Calu3 (cell line): ENCODE results near the gene TK2. TPM values are rescaled to one million over a fixed set of nuclear protein-coding genes. Genes with fewer than 3 reads are reported as not detected.

Experiments used
- BruUV-seq: library from RNA; stranded (reverse); fragments of 400-500 nt; replicated peaks from 2 replicates; lab custom pipeline; 2021; lab: Mats Ljungman, UMichigan
- CTCF ChIA-PET: fragments of 300-600 bp; sonication (Branson Sonifier 250); formaldehyde crosslinking; loops from one replicate; lab custom pipeline; 2022; ENCODE audit warnings: antibody characterized with exemption; lab: Charles Lee
- DNase-seq: peaks from one replicate; pipeline ENCODE4 v3.0.0; 2022
- H3K27ac Mint-ChIP-seq: one replicate; pipeline ENCODE4 v1.8.0; 2022; ENCODE audit warnings: mixed read lengths; ENCODE audit not compliant: unreplicated experiment
- H3K27me3 Mint-ChIP-seq: one replicate; pipeline ENCODE4 v1.8.0; 2022; ENCODE audit warnings: mixed read lengths; ENCODE audit not compliant: unreplicated experiment
- H3K36me3 Mint-ChIP-seq: one replicate; pipeline ENCODE4 v1.8.0; 2022; ENCODE audit warnings: mild to moderate bottlenecking, moderate library complexity, mixed read lengths; ENCODE audit not compliant: insufficient read depth, unreplicated experiment
- H3K4me1 Mint-ChIP-seq: one replicate; pipeline ENCODE4 v1.8.0; 2022; ENCODE audit warnings: mild to moderate bottlenecking, low read depth, mixed read lengths; ENCODE audit not compliant: unreplicated experiment
- H3K4me3 Mint-ChIP-seq: one replicate; pipeline ENCODE4 v1.8.0; 2022; ENCODE audit warnings: mild to moderate bottlenecking, low read depth, moderate library complexity, mixed read lengths; ENCODE audit not compliant: unreplicated experiment
- H3K9me3 Mint-ChIP-seq: one replicate; pipeline ENCODE4 v1.8.0; 2022; ENCODE audit warnings: low read depth, mixed read lengths; ENCODE audit not compliant: unreplicated experiment
- intact Hi-C: fragments of 100-400 bp; cut with micrococcal nuclease; formaldehyde crosslinking; loops from one replicate; pipeline ENCODE4 v1.10.0; 2022; ENCODE audit not compliant: unreplicated experiment
- total RNA-seq: library from RNA; stranded (reverse); gene quantifications from 2 replicates; pipeline ENCODE4 v1.2.3, GENCODE V29; 2022
- TF ChIP-seq, protein P1 (sequence below): fragments of 200-600 bp; IDR thresholded peaks from one replicate; pipeline ENCODE4 v1.8.0; 2022; ENCODE audit warnings: antibody characterized with exemption; ENCODE audit not compliant: unreplicated experiment

TK2 gene
- total RNA-seq, 1 experiment from 2014 or later: 53.2 TPM

DNA sequence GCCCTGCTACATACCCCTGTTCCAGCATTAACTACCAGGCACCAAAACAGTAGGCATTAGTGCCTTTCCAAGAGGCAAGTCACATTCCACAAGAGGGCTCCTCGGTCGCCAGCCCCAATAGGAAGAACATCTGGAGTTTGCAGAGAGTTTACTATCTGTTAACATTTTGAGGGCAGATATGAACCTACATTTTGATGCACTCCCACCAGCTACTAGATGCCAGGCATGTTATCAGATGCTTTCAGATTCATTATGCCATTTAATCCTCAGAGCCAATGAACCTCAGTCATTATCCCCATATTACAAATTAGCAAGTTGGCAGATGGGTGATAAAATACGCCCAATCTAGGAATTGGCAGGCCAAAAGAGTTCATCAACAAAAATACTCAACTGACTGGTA is 25.1 kb upstream of the TK2 start:
- no peak for DNase-seq
- no TSS peak for BruUV-seq
- no peaks in the 10 kb centered on the region for H3K27me3 Mint-ChIP-seq
- no peak overlapping the region for H3K4me3 Mint-ChIP-seq
- H3K27ac Mint-ChIP-seq: no peak overlapping the region
- no peaks in the 10 kb centered on the region for H3K9me3 Mint-ChIP-seq
- intact Hi-C loops: no loop called here
- H3K36me3 Mint-ChIP-seq: peaks cover 28% of the 10 kb centered on the region
- H3K4me1 Mint-ChIP-seq: peaks cover 7% of the 10 kb centered on the region
- TF ChIP-seq, protein P1, sequence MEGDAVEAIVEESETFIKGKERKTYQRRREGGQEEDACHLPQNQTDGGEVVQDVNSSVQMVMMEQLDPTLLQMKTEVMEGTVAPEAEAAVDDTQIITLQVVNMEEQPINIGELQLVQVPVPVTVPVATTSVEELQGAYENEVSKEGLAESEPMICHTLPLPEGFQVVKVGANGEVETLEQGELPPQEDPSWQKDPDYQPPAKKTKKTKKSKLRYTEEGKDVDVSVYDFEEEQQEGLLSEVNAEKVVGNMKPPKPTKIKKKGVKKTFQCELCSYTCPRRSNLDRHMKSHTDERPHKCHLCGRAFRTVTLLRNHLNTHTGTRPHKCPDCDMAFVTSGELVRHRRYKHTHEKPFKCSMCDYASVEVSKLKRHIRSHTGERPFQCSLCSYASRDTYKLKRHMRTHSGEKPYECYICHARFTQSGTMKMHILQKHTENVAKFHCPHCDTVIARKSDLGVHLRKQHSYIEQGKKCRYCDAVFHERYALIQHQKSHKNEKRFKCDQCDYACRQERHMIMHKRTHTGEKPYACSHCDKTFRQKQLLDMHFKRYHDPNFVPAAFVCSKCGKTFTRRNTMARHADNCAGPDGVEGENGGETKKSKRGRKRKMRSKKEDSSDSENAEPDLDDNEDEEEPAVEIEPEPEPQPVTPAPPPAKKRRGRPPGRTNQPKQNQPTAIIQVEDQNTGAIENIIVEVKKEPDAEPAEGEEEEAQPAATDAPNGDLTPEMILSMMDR: no peak
- CTCF ChIA-PET: interaction anchor here (0.6 to 1.1 kb wide), 3 partner anchors 12 to 168 kb away, joined by 3 to 4 read pairs (median 4); no protein-coding TSS in a partner anchor

DNA sequence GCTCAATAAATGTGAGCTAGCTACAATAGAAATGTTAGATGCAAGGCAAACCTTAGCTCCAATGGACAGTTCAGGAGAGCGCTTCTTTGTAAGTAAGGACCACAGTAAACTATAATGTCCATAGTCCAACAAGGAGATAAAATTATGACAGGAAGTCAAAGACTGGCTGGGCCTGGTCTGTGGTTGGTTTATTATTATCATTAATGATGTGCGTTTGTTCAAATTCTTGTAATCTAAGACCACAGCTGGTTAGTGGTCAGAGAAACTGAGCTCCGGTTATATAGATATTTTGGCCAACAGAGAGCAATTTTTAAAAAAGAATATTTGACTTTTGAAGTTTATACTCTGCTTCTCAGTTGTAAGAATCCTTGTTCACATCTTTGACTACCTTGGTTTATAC is 24.6 kb upstream of the TK2 start:
- Mint-ChIP-seq H3K36me3 (peaks cover 28% of the 10 kb centered on the region), H3K27ac (no peak overlapping the region), H3K4me1 (peaks cover 5% of the 10 kb centered on the region), H3K27me3 (no peaks in the 10 kb centered on the region), H3K4me3 (no peak overlapping the region), H3K9me3 (no peaks in the 10 kb centered on the region)
- intact Hi-C loops: no loop called here
- TF ChIP-seq, protein P1: no peak
- DNase-seq: no peak
- BruUV-seq: no TSS peak
- CTCF ChIA-PET: no interaction called here

DNA sequence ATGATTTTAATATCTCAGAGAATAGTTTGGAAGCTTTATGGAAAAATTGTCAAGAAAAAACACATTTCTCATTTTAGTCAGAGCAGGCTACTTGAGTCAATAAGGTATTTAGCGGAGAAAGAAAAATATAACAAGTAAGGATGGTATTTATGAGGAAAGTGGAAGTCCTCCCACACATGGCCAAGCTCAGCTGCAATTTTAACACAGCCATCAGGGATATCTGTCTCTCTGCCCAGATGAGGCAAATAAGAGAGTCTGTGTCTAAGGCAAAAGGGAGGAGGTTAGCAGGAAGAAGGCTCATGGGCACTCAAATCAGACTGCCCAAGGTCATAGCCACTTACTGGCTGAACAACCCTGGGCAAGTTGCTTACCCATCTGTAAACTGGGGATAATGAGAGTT is 24.2 kb upstream of the TK2 start:
- CTCF ChIA-PET: no interaction called here
- no peak overlapping the region for H3K27ac Mint-ChIP-seq
- DNase-seq: no peak
- BruUV-seq: no TSS peak
- peaks cover 7% of the 10 kb centered on the region for H3K4me1 Mint-ChIP-seq
- intact Hi-C loops: no loop called here
- peaks cover 28% of the 10 kb centered on the region for H3K36me3 Mint-ChIP-seq
- H3K9me3 Mint-ChIP-seq: no peaks in the 10 kb centered on the region
- TF ChIP-seq, protein P1: no peak
- H3K27me3 Mint-ChIP-seq: no peaks in the 10 kb centered on the region
- H3K4me3 Mint-ChIP-seq: no peak overlapping the region

DNA sequence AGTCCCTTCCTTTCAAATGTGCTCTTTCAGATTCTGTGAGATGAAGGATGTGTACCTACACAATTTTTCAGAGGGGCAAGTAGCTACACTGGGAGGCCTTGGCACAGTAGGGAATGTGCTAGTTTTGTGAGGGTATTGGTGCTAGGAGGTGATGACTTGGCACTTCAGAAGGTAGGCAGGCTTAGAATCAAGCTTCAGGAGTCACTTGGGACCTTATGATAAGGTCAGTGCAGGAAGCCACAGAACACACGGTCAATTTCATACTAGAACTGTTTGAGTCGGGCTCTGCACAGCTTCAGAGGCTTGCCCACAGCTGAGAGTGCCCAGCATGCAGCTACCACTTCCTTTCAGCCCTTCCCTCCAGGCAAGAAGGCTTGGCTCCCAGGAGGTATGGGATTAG is 22.4 kb upstream of the TK2 start:
- Mint-ChIP-seq H3K4me1 (peaks cover 18% of the 10 kb centered on the region), H3K36me3 (peaks cover 39% of the 10 kb centered on the region), H3K9me3 (no peaks in the 10 kb centered on the region), H3K4me3 (no peak overlapping the region), H3K27ac (peak overlapping the region; percentile 4), H3K27me3 (no peaks in the 10 kb centered on the region)
- intact Hi-C loops: no loop called here
- DNase-seq: no peak
- CTCF ChIA-PET: interaction anchor here (0.6 kb wide), 2 partner anchors 24 to 410 kb away, joined by 3 to 4 read pairs; no protein-coding TSS in a partner anchor
- TF ChIP-seq, protein P1: no peak
- BruUV-seq: no TSS peak
